SK-N-SH (cell line): ENCODE data around the gene SHROOM4.

Experiments used
- FOXM1 ChIP-seq: IDR thresholded peaks from 2 replicates; pipeline ENCODE4 v1.4.0; 2012; ENCODE audit warnings: low read depth, mild to moderate bottlenecking
- POLR2AphosphoS5 ChIP-seq: IDR thresholded peaks from 2 replicates; pipeline ENCODE4 v1.6.1; 2012; ENCODE audit warnings: low read depth, low read length
- RAD21 ChIP-seq: IDR thresholded peaks from 2 replicates; pipeline ENCODE4 v1.6.1; 2012; ENCODE audit warnings: mild to moderate bottlenecking, low read length
- RFX5 ChIP-seq: IDR thresholded peaks from 2 replicates; pipeline ENCODE4 v1.6.1; 2012; ENCODE audit warnings: mild to moderate bottlenecking, improper control_type of control experiment, low read length
- RXRA ChIP-seq: IDR thresholded peaks from 2 replicates; pipeline ENCODE4 v1.4.0; 2012; ENCODE audit warnings: low read depth, mild to moderate bottlenecking, borderline replicate concordance
- TF ChIP-seq, protein P1 (sequence below): fragments of 200-600 bp; sonication (generic); IDR thresholded peaks from 2 replicates; pipeline ENCODE4 v1.6.1; 2017; ENCODE audit warnings: antibody characterized with exemption, mild to moderate bottlenecking, moderate library complexity
- TF ChIP-seq, protein P2 (sequence below): IDR thresholded peaks from 2 replicates; pipeline ENCODE4 v1.4.0; 2012; ENCODE audit warnings: low read depth, borderline replicate concordance

DNA sequence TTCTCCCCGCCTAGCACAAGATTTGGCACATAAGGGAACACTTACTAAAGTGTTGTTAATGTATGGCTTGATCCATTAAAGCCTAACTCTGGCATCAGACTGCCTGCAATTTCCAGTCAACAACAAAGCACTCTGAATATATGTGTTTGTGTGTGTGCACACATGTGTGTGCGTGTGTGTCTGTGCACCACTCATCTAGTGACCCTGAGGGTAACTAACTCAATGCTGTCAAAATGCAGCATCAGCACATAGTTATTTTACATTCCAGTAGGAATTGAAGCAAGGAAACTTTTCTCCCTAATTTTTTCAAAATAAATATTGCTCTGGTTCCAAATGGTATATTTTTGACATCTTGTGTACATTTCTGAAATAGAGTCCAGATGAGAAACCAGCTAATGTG, 94.4 kb downstream of the SHROOM4 start:
- TF ChIP-seq, protein P1, sequence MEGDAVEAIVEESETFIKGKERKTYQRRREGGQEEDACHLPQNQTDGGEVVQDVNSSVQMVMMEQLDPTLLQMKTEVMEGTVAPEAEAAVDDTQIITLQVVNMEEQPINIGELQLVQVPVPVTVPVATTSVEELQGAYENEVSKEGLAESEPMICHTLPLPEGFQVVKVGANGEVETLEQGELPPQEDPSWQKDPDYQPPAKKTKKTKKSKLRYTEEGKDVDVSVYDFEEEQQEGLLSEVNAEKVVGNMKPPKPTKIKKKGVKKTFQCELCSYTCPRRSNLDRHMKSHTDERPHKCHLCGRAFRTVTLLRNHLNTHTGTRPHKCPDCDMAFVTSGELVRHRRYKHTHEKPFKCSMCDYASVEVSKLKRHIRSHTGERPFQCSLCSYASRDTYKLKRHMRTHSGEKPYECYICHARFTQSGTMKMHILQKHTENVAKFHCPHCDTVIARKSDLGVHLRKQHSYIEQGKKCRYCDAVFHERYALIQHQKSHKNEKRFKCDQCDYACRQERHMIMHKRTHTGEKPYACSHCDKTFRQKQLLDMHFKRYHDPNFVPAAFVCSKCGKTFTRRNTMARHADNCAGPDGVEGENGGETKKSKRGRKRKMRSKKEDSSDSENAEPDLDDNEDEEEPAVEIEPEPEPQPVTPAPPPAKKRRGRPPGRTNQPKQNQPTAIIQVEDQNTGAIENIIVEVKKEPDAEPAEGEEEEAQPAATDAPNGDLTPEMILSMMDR: no peak
- TF ChIP-seq RFX5 (no peak), RAD21 (no peak), FOXM1 (no peak), RXRA (no peak), POLR2AphosphoS5 (no peak)
- TF ChIP-seq, protein P2, sequence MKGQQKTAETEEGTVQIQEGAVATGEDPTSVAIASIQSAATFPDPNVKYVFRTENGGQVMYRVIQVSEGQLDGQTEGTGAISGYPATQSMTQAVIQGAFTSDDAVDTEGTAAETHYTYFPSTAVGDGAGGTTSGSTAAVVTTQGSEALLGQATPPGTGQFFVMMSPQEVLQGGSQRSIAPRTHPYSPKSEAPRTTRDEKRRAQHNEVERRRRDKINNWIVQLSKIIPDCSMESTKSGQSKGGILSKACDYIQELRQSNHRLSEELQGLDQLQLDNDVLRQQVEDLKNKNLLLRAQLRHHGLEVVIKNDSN: no peak
